Myocyte (in vitro differentiated cells): ENCODE results near the gene PBLD. TPM values are rescaled to one million over a fixed set of nuclear protein-coding genes. Genes with fewer than 3 reads are reported as not detected.
"Not testable (repeated sequence)": the region's sequence is repeated elsewhere in the genome, so short reads cannot be mapped to it uniquely, and the experiment has no call there.

Experiments used
- DNase-seq: peaks from one replicate; pipeline ENCODE4 v3.0.0-alpha.2; 2012; ENCODE audit warnings: low read depth
- total RNA-seq: library from RNA; depleted of rRNA; stranded (reverse); fragments of >200 nt; gene quantifications from 2 replicates; pipeline ENCODE4 v1.2.3, GENCODE V29; 2014

PBLD gene
- total RNA-seq, 1 donor from 2014 or later: 9.2 TPM

GRCh38 chr10:68284062-68285001, 48.4 kb downstream of the PBLD start:
- DNase-seq: peak; percentile 89

GRCh38 chr10:68280758-68281157, 52.0 kb downstream of the PBLD start:
- DNase-seq: no peak

GRCh38 chr10:68278906-68279753, 53.6 kb downstream of the PBLD start:
- not testable (repeated sequence) for DNase-seq

GRCh38 chr10:68277814-68278213, 54.9 kb downstream of the PBLD start:
- not testable (repeated sequence) for DNase-seq

- peak; percentile 13 for DNase-seq
Measured at GRCh38 chr10:68276224-68276623, 56.5 kb downstream of the PBLD start.

GRCh38 chr10:68275600-68276126, 57.1 kb downstream of the PBLD start:
- DNase-seq: no peak

GRCh38 chr10:68272833-68273232, 59.9 kb downstream of the PBLD start:
- DNase-seq: no peak

GRCh38 chr10:68271196-68271882, 61.4 kb downstream of the PBLD start:
- no peak for DNase-seq

GRCh38 chr10:68269562-68270290, 63.0 kb downstream of the PBLD start:
- no peak for DNase-seq

- no peak for DNase-seq
Measured at GRCh38 chr10:68261132-68261856, 71.4 kb downstream of the PBLD start.

- DNase-seq: no peak
Measured at GRCh38 chr10:68253346-68253745, 79.4 kb downstream of the PBLD start.

GRCh38 chr10:68251625-68252495, 80.9 kb downstream of the PBLD start:
- DNase-seq: no peak

- no peak for DNase-seq
Measured at GRCh38 chr10:68251151-68251550, 81.6 kb downstream of the PBLD start.

- peak; percentile 25 for DNase-seq
Measured at GRCh38 chr10:68249297-68249696, 83.4 kb downstream of the PBLD start.

- DNase-seq: no peak
Measured at GRCh38 chr10:68247931-68248330, 84.8 kb downstream of the PBLD start.

- DNase-seq: not testable (repeated sequence)
Measured at GRCh38 chr10:68246397-68246796, 86.3 kb downstream of the PBLD start.

GRCh38 chr10:68242051-68242450, 90.7 kb downstream of the PBLD start:
- no peak for DNase-seq

GRCh38 chr10:68239596-68240150, 93.1 kb downstream of the PBLD start:
- DNase-seq: no peak
